GM12892 (cell line): Measurements from ENCODE around the gene KCNMA1.

ENCODE experiments used
- POLR2A ChIP-seq: IDR thresholded peaks from 2 replicates; pipeline ENCODE4 v1.6.1; 2011; ENCODE audit warnings: low read depth, low read length, control low read depth
- TAF1 ChIP-seq: IDR thresholded peaks from 2 replicates; pipeline ENCODE4 v1.6.1; 2011; ENCODE audit warnings: low read depth, mild to moderate bottlenecking, control low read depth, low read length, borderline replicate concordance

- no peak for TF ChIP-seq POLR2A
- no peak for TF ChIP-seq TAF1
Measured at GRCh38 chr10:77498829-77499228, 138.8 kb downstream of the KCNMA1 start.
